HG03060 (cell line): ENCODE results near the gene RAD51C.
"Not testable (repeated sequence)": the region's sequence is repeated elsewhere in the genome, so short reads cannot be mapped to it uniquely, and the experiment has no call there.

Source experiments
- ATAC-seq: cut with Tn5 transposase; IDR thresholded peaks from one replicate; pipeline ENCODE4 v1.9.1; 2021; ENCODE audit warnings: low read depth, moderate number of reproducible peaks; ENCODE audit not compliant: unreplicated experiment

Gene RAD51C

GRCh38 chr17:58680038-58680369, 12.4 kb upstream of the RAD51C start:
- no peak for ATAC-seq

- no peak for ATAC-seq
Measured at GRCh38 chr17:58684003-58684402, 8.4 kb upstream of the RAD51C start.

- not testable (repeated sequence) for ATAC-seq
Measured at GRCh38 chr17:58684462-58684861, 7.9 kb upstream of the RAD51C start.

- no peak for ATAC-seq
Measured at GRCh38 chr17:58686980-58687379, 5.4 kb upstream of the RAD51C start.

- no peak for ATAC-seq
Measured at GRCh38 chr17:58688521-58688920, 3.9 kb upstream of the RAD51C start.

GRCh38 chr17:58690033-58690432, 2.4 kb upstream of the RAD51C start:
- not testable (repeated sequence) for ATAC-seq

GRCh38 chr17:58691701-58692238, 632 bp upstream of the RAD51C start, which contains the start of gene TEX14:
Gene TEX14 (minus strand): TSS chr17:58692045. CDS start chr17:58652001, 40,044 bp downstream.
- ATAC-seq: no peak

- no peak for ATAC-seq
Measured at GRCh38 chr17:58693208-58693607, 806 bp downstream of the RAD51C start.

GRCh38 chr17:58693751-58694150, 1.3 kb downstream of the RAD51C start:
- ATAC-seq: no peak

- ATAC-seq: no peak
Measured at GRCh38 chr17:58694302-58694701, 1.9 kb downstream of the RAD51C start.

GRCh38 chr17:58694826-58695225, 2.4 kb downstream of the RAD51C start:
- no peak for ATAC-seq

GRCh38 chr17:58699771-58700170, 7.4 kb downstream of the RAD51C start:
- ATAC-seq: no peak

GRCh38 chr17:58702045-58702476, 9.7 kb downstream of the RAD51C start:
- ATAC-seq: no peak

- ATAC-seq: no peak
Measured at GRCh38 chr17:58702708-58703107, 10.3 kb downstream of the RAD51C start.

- no peak for ATAC-seq
Measured at GRCh38 chr17:58703137-58703915, 10.9 kb downstream of the RAD51C start.

- no peak for ATAC-seq
Measured at GRCh38 chr17:58703916-58704286, 11.5 kb downstream of the RAD51C start.

GRCh38 chr17:58706351-58707140, 14.1 kb downstream of the RAD51C start:
- ATAC-seq: no peak

GRCh38 chr17:58710948-58711552, 18.6 kb downstream of the RAD51C start:
- ATAC-seq: no peak

GRCh38 chr17:58722274-58722673, 29.9 kb downstream of the RAD51C start:
- ATAC-seq: no peak

GRCh38 chr17:58722696-58723095, 30.3 kb downstream of the RAD51C start:
- no peak for ATAC-seq

- ATAC-seq: no peak
Measured at GRCh38 chr17:58728798-58729197, 36.4 kb downstream of the RAD51C start.
